ENCODE measurements around the gene MIB2.

GRCh38 chr1:1621173-1622009 lies 6.1 kb downstream of the MIB2 start:
- TF ChIP-seq ZNF274 (IDR thresholded peaks at IDR 0.05; ENCODE audit: low read depth, low read length), result no peak
- TF ChIP-seq SUZ12 (IDR thresholded peaks at IDR 0.05; ENCODE audit: extremely low read depth, insufficient read depth, insufficient read length), result no peak
- TF ChIP-seq YY1 (IDR thresholded peaks at IDR 0.05; ENCODE audit: insufficient read depth, insufficient read length), result no peak

All from NT2/D1 (cell line).